Small intestine (tissue), 7 donors: Measurements from ENCODE around the gene GLIS1. TPM values are rescaled to one million over a fixed set of nuclear protein-coding genes. Genes with fewer than 3 reads are reported as not detected.

Source experiments
- DNase-seq, 2 donors: peaks; one replicate each; pipeline versions ENCODE4 v3.0.0 to v3.0.0-alpha.2; 2013
- FAIRE-seq: peaks from 2 replicates; lab custom pipeline; 2012; peaks lifted over from hg19 to GRCh38; lab: Jason Lieb, UNC
- H3K27ac ChIP-seq, 3 donors: one replicate each; pipeline ENCODE4 v1.5.1; 2013; ENCODE audit warnings: low read length in 2 of 3, mild to moderate bottlenecking in 2 of 3, control low read depth in 1 of 3, inconsistent platforms in 1 of 3, low read depth in 1 of 3, moderate library complexity in 1 of 3
- H3K27me3 ChIP-seq, 3 donors: one replicate each; pipeline ENCODE4 v1.6.1; 2013; ENCODE audit warnings: low read length in 3 of 3, inconsistent platforms in 1 of 3; ENCODE audit not compliant: control insufficient read depth in 3 of 3, insufficient read depth in 3 of 3
- H3K36me3 ChIP-seq, 3 donors: one replicate each; pipeline ENCODE4 v1.6.1; 2013; ENCODE audit warnings: low read length in 3 of 3, inconsistent platforms in 1 of 3, low read depth in 1 of 3, mild to moderate bottlenecking in 1 of 3, moderate library complexity in 1 of 3; ENCODE audit not compliant: control insufficient read depth in 3 of 3, insufficient read depth in 2 of 3
- H3K4me1 ChIP-seq, 3 donors: one replicate each; pipeline ENCODE4 v1.6.1; 2013; ENCODE audit warnings: low read length in 2 of 3, inconsistent platforms in 1 of 3, low read depth in 1 of 3, mild to moderate bottlenecking in 1 of 3, moderate library complexity in 1 of 3; ENCODE audit not compliant: control insufficient read depth in 3 of 3, insufficient read depth in 2 of 3
- H3K4me3 ChIP-seq, 3 donors: one replicate each; pipeline ENCODE4 v1.5.1; 2013; ENCODE audit warnings: low read length in 3 of 3, control low read depth in 1 of 3, inconsistent platforms in 1 of 3, low read depth in 1 of 3, mild to moderate bottlenecking in 1 of 3, moderate library complexity in 1 of 3
- H3K9me3 ChIP-seq, 2 donors: one replicate each; pipeline ENCODE4 v1.6.1; 2013; ENCODE audit warnings: low read depth in 1 of 2, low read length in 1 of 2; ENCODE audit not compliant: control insufficient read depth in 2 of 2, insufficient read depth in 1 of 2
- WGBS, 3 donors: extraction: QIAGEN DNeasy Blood & Tissue Kit; methylation state at CpG; one replicate each; pipeline ENCODE4 v1.1.7; 2013; 5-methylcytosine and 5-hydroxymethylcytosine counted together
- polyA plus RNA-seq, 4 donors: library from polyadenylated mRNA; stranded (reverse) in 3 of 4; unstranded in 1 of 4; fragments of 200-250 nt in 3 of 4; fragments of 120-200 nt in 1 of 4; gene quantifications; one replicate each; pipeline versions ENCODE4 v1.2.1 to v1.2.3, GENCODE V29; 2013
- donor health status: healthy with polysubstance abuse.
- donor health status: control.
- donor health status: control.
- donor health status: Bipolar disorder and iron deficiency.
- donor health status: healthy.

The GLIS1 gene
- polyA plus RNA-seq, 4 donors: 0.19 to 0.50 TPM; not detected in 2

- 75 to 83% (median 80%) methylated on average over 20 of the region's 20 CpGs for WGBS, 3 donors
- FAIRE-seq (no peak), DNase-seq (no peak)
- Histone ChIP-seq H3K4me3 (no peak overlapping the region), H3K4me1 (no peaks in the 10 kb centered on the region), H3K27ac (no peak overlapping the region), H3K9me3 (no peaks in the 10 kb centered on the region), H3K27me3 (peaks cover 0 to 3% (median 0%) of the 10 kb centered on the region in 3 donors), H3K36me3 (no peaks in the 10 kb centered on the region)
These were observed 239.4 kb downstream of the GLIS1 start for GRCh38 chr1:53499257-53500203.

DNA sequence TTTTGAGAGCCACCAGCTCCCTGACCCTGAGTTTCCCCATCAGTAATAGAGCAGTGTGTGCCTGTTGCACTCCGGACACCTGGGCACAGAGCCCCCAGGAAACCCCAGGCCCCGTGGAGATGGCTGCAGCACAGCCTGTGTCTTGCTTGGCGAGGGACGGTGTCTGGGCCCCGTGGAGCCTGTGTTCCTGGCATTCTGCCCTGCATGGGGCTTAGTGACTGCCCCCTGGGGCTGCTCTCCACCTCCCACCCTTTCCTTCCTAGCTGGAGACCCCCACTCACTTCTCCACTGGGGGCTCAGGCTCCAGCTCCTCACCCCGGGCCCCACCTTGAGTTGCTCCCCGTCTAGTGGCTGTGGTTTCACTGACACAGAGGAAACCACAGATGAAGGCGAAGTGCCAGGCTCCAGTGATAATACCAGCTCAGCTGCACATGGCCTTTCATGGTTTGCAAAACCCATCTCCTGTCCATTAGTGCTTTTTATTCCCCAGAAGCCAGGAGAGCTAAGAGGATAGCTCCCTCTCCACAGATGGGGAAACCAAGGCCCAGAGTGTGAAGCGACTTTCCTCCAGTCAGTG lies 240.3 kb downstream of the GLIS1 start:
- no peak for DNase-seq
- no peak for FAIRE-seq
- Histone ChIP-seq H3K4me3 (no peak overlapping the region), H3K4me1 (no peaks in the 10 kb centered on the region), H3K9me3 (no peaks in the 10 kb centered on the region), H3K27ac (no peak overlapping the region), H3K36me3 (no peaks in the 10 kb centered on the region), H3K27me3 (peaks cover 0 to 3% (median 0%) of the 10 kb centered on the region in 3 donors)
- 63 to 68% (median 64%) methylated on average over 9 of the region's 9 CpGs for WGBS, 3 donors

GRCh38 chr1:53495633-53496345 lies 243.2 kb downstream of the GLIS1 start:
- Histone ChIP-seq H3K27ac (no peak overlapping the region), H3K9me3 (no peaks in the 10 kb centered on the region), H3K27me3 (no peaks in the 10 kb centered on the region), H3K4me3 (no peak overlapping the region), H3K36me3 (no peaks in the 10 kb centered on the region), H3K4me1 (no peaks in the 10 kb centered on the region)
- 84 to 94% (median 90%) methylated on average over 8 of the region's 8 CpGs for WGBS, 3 donors
- FAIRE-seq: no peak
- no peak for DNase-seq

- DNase-seq: no peak
- peaks cover 0 to 9% (median 3%) of the 10 kb centered on the region in 3 donors for H3K27me3 ChIP-seq
- H3K9me3 ChIP-seq: no peaks in the 10 kb centered on the region
- no peak for FAIRE-seq
- WGBS, 3 donors: 42 to 52% (median 44%) methylated on average over 3 of the region's 3 CpGs
- H3K36me3 ChIP-seq: no peaks in the 10 kb centered on the region
- H3K4me1 ChIP-seq: peaks cover 0 to 5% (median 0%) of the 10 kb centered on the region in 3 donors
- H3K4me3 ChIP-seq: no peak overlapping the region
- no peak overlapping the region for H3K27ac ChIP-seq
These were observed 248.6 kb downstream of the GLIS1 start for GRCh38 chr1:53490351-53490750.

DNA sequence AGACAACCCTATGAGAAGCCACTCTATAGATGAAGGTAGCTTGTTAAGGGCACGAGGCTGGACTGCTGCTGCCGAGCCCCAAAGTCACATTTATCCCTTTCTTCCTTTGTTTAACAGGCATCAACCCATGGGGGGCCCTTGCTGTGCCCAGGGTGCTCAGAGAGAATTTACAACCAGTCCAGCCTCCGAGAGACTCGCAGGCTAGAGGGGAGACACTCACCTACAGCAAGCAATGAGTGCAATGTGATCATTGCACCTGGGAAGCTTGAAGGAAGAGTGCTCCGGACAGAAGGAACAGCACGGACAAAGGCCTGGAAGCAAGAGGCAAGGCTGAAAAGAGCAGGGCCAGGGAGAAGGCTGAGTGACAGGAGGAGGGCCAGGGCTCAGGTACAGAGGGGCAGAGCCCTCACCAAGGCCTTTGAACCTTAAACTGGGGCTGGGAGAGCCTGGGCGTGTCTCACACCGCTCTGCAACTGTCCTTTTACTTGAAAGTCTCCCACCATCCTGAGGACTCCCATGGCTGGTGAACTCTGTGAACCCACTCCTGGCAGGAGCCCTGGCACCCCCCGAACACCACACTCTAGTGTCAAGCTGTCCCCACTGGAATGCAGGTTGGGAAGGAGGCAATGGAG lies 252.5 kb downstream of the GLIS1 start:
- peaks cover 0 to 9% (median 3%) of the 10 kb centered on the region in 3 donors for H3K27me3 ChIP-seq
- DNase-seq: peak in 1 of 2 donors; percentile 1
- no peaks in the 10 kb centered on the region for H3K9me3 ChIP-seq
- H3K4me1 ChIP-seq: peaks cover 0 to 5% (median 0%) of the 10 kb centered on the region in 3 donors
- H3K36me3 ChIP-seq: no peaks in the 10 kb centered on the region
- H3K27ac ChIP-seq: no peak overlapping the region
- WGBS, 3 donors: 36 to 69% (median 52%) methylated on average over 9 of the region's 9 CpGs
- FAIRE-seq: no peak
- no peak overlapping the region for H3K4me3 ChIP-seq

- H3K27me3 ChIP-seq: peaks cover 0 to 9% (median 3%) of the 10 kb centered on the region in 3 donors
- H3K4me1 ChIP-seq: peaks cover 0 to 5% (median 0%) of the 10 kb centered on the region in 3 donors
- no peak overlapping the region for H3K4me3 ChIP-seq
- H3K36me3 ChIP-seq: no peaks in the 10 kb centered on the region
- peak; percentile 60 to 89 for DNase-seq
- no peak overlapping the region for H3K27ac ChIP-seq
- WGBS, 3 donors: 22 to 28% (median 25%) methylated on average over 27 of the region's 27 CpGs
- no peaks in the 10 kb centered on the region for H3K9me3 ChIP-seq
- FAIRE-seq: no peak
These were observed 253.2 kb downstream of the GLIS1 start for GRCh38 chr1:53485478-53486394.

DNA sequence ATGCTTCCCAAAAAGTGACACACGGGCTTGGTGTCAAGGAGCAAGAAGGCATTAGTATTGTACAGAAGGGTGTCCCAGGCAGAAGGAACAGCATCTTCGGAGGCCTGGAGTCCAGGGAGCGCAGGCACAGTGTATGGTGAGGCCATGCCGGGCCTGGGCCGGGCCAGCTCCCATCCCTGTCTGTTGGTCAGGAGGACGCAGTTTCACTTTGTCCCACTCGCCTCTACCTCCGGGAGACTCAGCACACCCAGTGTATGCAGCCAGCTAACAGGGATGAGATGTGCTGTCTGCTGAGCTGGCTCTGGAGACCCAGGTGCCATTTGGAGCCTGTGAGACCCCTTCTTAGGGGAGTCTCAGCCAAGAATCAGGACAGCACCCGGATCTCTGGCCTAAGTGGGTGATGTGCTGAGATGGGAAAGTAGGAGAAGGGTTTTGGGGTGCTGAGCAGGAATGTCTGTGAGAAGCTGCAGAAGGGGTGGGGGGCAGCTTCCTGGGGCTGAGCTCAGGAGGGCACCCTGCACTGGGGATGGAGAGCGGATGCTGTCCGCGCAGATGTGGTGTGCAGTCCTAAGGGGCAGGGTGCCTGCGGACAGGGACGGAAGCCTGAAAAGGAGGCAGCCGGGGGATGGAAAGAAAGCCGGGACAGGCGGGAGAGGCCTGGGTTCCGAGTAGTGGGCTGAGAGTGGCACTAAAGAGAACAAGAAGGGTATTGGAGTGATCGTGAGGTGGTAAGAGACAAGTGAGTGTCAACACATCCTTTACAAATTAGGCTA lies 254.1 kb downstream of the GLIS1 start:
- Histone ChIP-seq H3K9me3 (no peaks in the 10 kb centered on the region), H3K36me3 (no peaks in the 10 kb centered on the region), H3K27me3 (peaks cover 0 to 9% (median 2%) of the 10 kb centered on the region in 3 donors), H3K4me1 (peaks cover 0 to 5% (median 0%) of the 10 kb centered on the region in 3 donors), H3K27ac (no peak overlapping the region), H3K4me3 (no peak overlapping the region)
- WGBS, 3 donors: 83 to 86% (median 86%) methylated on average over 17 to 19 of the region's 19 CpGs
- DNase-seq (no peak), FAIRE-seq (no peak)
